K562 treated with DMSO at 1 percent for 48 hours (cell line): ENCODE data around the gene PPIB. TPM values are rescaled to one million over a fixed set of nuclear protein-coding genes. Genes with fewer than 3 reads are reported as not detected.

Source experiments
- total RNA-seq: library from RNA; unstranded; fragments of 300-600 nt; gene quantifications from 2 replicates; pipeline ENCODE4 v1.2.3, GENCODE V29; 2022; ENCODE audit warnings: low replicate concordance; ENCODE audit errors: extremely low read depth

PPIB gene
- total RNA-seq = not detected in 2 replicates

DNA sequence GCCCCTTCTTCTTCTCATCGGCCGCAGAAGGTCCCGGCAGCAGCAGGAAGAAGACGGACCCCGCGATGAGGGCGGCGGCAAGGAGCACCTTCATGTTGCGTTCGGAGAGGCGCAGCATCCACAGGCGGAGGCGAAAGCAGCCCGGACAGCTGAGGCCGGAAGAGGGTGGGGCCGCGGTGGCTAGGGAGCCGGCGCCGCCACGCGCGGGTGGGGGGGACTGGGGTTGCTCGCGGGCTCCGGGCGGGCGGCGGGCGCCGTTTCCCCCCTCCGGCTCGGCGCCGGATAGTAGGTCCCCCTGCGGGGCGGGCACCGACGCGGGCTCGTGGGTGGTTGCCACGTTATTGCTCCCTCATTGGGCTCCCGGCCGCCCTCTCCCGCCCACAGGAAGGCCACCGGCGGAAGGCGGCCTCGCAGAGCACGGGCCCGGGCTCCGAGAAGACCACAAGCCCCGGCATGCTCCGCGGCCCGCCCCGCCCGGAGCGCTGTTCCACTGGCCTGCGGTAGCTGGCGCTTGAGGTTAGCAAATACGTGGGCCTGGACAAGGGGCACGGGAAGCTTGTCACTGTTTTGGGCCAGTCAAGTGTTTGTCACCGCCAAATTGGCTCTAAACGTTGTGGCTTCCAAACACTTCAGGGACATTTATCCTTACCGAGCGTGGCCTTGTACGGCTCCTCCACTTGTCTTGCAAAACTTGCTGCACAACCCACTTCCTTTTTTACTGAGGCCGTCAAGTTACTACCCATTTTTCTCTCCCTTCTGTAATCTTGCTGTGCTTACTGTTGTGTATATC is at the start of gene PPIB:
TSS of gene PPIB (minus strand) at position 154 of the 790 bp plus-strand sequence. CDS start at position 118, 36 bp downstream.

DNA sequence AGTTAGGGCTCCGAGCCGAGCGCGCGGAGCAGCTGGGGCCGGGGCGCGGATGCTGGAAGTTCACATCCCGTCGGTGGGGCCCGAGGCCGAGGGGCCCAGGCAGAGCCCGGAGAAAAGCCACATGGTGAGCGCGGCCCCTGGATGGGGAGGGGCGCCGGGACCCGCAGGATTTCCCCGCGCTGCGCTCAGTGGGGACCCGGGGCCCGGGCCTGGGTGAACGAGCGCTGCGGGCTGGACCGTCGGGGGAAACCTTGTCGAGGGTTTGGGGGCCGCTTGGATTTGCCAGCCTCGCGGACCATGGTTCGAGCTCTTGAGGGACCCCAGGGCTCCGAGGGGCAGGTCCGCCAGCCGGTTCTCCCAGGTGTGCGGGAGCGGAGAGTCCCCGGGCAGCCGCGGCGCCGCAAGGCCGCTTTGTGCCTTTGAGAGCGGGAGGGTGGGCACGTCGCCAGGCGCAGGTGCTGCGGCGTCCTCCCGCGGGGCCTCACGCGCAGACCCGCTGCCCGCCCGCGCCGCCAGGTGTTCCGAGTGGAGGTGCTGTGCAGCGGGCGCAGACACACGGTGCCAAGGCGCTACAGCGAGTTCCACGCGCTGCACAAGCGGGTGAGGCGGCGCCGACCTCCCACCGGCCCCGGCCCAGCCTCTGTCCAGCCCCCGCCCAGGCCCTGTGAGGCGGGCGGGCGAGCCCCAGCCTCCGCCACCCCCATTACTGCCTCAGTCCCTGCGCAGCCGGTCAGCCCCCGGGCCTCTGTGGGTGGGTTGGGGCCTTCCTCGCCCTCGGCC is 10.9 kb downstream of the PPIB start, which contains the start of gene SNX22:
TSS of gene SNX22 (plus strand) at position 5 of the 780 bp plus-strand sequence. CDS start at position 50, 45 bp downstream.

Other genes starting within 250 kb of the PPIB start
- not detected in 2 replicates for gene DAPK2, start 116.5 kb downstream of the PPIB start, total RNA-seq
- gene CIAO2A, start 69.2 kb downstream of the PPIB start, total RNA-seq = not detected in 2 replicates
- not detected in 2 replicates for gene SNX1, start 67.0 kb downstream of the PPIB start, total RNA-seq
- not detected in 2 replicates for gene SNX22, start 11.3 kb downstream of the PPIB start, total RNA-seq
- gene CSNK1G1, start 193.2 kb upstream of the PPIB start, total RNA-seq = not detected in 2 replicates
- gene PCLAF, start 218.4 kb upstream of the PPIB start, total RNA-seq = not detected in 2 replicates
- gene TRIP4, start 224.8 kb upstream of the PPIB start, total RNA-seq = not detected in 2 replicates